Endometrial microvascular endothelial cells (primary cell): ENCODE results near the gene GLUL. TPM values are rescaled to one million over a fixed set of nuclear protein-coding genes. Genes with fewer than 3 reads are reported as not detected.
"Not testable (repeated sequence)": the region's sequence is repeated elsewhere in the genome, so short reads cannot be mapped to it uniquely, and the experiment has no call there.

Experiments
- in situ Hi-C: cut with HindIII; loops from 2 replicates; pipeline ENCODE4 v1.10.0; 2017; ENCODE audit warnings: low sequenced_read_pairs, low pct_unique_long_range_greater_than_20kb; ENCODE audit errors: inconsistent ontology term
- total RNA-seq: library from RNA; depleted of rRNA; stranded (reverse); fragments of >200 nt; gene quantifications from one replicate; pipeline ENCODE4 v1.2.3, GENCODE V29; 2015; ENCODE audit errors: inconsistent ontology term

GLUL gene
- total RNA-seq, 1 donor from 2014 or later, result 173 TPM

DNA sequence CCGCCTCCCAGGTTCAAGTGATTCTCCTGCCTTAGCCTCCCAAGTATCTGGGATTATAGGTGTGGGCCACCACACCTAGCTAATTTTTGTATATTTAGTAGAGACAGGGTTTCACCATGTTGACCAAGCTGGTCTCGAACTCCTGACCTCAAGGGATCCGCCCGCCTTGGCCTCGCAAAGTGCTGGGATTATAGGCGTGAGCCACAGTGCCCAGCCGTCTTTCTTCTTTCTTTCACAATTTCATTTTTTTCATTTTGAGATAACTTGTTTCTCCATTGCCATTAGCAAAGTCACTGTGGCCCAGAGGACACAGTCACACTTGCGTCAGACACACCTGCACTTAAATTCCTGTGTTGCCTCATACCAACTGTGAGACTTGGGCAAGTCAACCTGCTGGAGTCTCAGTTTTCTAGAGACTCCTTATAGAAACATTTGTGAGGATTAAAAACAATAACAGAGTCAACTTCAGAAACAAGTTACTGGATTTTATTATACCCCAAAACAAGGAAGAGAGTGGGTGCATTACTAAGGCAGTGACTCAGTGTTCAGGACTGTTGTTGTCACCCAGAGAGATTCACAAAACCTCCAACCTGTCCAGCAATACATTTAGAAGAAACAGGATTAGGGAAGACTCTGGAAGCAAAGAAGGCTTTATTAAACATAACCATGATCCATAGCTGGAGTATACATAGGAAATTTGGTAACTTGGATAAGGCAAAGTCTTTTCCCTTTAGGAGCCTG is 6.2 kb upstream of the GLUL start:
- in situ Hi-C loops, result no loop called here

DNA sequence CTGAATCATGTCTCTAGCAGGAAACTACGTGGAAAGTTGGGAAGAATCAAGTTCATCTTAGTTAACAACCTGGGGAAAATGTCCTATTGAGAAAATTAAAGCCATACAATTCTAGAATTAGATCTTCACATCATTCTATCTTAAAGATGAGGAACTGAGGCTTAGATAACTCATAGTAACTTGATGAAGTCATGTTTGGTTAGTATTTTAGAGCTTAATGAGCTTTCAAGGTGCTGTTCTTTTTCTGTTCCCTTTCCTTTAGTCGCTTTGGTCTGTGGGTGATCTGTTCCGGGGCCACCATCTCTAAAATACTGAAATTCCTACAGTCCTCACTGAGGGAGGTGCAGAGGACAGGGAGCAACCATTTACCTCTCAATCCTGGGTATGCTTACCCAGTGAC is 4.3 kb upstream of the GLUL start:
- in situ Hi-C loops, result no loop called here

- in situ Hi-C loops, result no loop called here
Observed at GRCh38 chr1:182394055-182394775, 2.6 kb upstream of the GLUL start.

- in situ Hi-C loops, result no loop called here
Observed at GRCh38 chr1:182392050-182393028, 749 bp upstream of the GLUL start.

DNA sequence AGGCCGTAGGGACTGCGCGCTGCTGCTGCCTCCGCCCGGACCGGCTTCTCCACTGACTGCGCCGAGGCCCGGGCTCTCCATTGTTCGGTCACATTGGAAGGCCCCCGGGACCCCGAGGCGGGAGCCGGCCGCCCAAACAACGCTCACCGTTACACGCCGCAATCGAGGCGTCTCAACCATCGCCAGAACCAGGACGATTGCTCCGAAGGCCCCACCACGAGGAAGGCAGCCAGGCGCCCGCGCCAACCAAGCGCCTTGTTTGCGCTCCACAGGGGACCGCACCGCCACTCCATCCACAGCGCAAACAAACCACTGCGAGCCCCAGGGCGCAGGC is 595 bp downstream of the GLUL start:
- in situ Hi-C loops, result no loop called here

GRCh38 chr1:182389619-182390047 is 2.0 kb downstream of the GLUL start:
- in situ Hi-C loops, result no loop called here

DNA sequence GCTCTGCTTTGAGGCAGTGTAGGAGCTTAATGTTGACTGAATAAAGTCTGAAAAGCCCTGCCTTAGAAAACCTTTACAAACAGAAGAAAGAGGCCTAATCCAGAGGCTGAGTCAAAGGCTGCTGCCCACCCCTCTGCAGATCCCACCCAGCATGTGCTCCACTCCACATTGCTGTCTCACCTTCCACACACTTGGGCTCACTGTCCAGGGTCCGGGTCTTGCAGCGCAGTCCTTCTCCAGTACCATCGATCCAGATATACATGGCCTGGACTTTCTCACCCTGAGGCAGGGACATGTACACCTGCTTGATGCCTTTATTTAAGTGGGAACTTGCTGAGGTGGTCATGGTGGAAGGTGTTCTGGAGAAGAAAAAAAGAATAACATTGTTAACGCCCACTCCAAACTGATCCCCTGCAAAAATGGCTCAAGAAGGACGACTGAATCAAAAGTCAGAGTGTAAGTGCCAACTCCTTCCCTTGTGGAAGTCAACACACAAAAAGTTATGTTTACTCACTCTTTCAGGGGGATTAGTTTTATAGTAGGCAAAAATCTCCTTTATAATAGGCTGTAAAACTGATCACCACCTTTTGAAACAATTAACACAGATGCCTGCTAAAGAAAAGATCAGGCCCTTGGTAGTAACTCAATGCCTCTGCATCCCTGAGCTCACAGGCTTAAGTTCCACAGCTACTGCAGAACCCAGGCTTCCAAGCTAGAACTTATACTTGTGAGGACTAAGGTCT is 3.0 kb downstream of the GLUL start:
- in situ Hi-C loops, result no loop called here

DNA sequence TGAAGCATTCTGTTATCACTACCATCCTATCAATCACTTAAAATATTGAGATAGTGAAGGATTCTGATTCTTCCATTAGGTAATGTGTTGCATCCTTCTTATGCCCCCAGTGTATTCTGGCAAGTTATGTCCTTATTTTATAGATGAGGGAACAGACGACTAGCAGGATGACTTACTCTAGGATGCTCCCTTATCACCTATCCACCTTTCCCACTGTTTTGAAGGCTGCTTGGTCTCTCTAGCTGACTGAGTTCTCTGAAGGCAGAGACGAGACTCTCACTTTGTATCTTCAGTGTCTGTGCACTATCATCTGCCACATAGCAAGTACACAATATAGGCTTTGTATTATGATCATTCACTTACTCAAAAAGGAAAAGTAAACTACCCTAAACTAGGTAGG is 4.0 kb downstream of the GLUL start:
- in situ Hi-C loops, result no loop called here

GRCh38 chr1:182386980-182387379 is 4.6 kb downstream of the GLUL start:
- in situ Hi-C loops, result no loop called here

DNA sequence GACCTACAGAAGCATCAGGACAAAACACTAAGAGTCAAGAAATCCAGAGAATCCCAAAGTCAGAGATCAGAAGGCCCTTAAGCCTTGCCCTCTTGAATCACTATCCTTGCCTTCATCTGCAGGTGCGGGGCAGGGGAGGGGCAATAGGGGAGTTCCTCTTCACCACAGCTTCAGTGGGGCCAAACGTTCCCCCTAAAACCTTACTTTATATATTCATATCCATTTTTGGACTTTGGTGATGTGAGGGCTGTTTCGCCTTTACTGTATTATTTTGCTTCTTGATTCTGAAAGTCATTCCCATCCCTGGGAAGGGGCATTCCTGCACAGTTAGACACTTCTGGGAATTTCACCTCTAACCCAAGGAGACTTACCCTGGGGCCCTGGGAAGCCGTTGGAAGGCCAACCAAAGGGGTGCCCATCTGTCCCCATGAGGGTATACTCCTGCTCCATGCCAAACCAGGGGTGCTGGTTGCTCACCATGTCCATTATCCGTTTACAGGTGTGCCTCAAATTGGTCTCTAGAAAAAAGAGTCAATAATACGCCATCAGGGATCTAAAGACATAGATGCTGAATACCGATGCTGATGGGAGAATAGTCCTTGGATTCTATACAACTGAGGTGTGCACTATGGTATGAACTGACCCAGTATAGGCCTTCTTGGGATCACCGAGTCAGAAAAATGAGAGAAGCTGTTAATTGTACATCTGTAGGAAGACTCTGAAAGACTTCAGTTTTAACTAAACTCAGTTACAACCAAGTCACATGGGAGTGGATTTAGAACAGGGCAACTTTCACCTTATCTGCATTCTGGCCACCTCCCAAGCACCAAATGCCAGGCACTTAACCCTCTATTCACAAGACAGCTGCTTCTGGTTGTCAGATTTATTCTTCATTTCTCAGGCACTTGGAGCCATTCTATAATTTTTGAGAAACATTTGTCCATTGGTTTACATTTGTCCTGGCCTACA is 5.4 kb downstream of the GLUL start:
- in situ Hi-C loops, result no loop called here

DNA sequence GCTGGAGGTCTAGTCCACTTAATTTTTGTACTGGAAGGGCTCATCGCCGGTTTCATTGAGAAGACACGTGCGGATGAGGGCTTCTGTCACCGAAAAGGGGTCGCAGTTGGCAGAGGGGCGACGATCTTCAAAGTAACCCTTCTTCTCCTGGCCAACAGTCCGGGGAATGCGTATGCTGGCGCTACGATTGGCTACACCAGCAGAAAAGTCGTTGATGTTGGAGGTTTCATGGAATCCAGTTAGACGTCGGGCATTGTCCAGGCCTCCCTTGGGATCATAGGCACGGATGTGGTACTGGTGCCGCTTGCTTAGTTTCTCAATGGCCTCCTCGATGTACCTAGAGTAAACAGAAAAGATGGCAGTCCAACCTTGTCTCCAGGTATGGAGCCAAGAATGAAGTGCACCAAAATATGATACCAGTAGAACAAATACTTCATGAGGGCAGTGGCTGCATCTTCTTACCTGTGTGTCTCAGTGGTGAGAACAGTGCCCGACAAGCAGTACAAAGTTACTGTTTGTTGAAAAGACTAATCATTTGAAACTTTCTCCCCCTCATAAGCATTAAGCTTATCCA is 7.1 kb downstream of the GLUL start:
- in situ Hi-C loops, result no loop called here

- in situ Hi-C loops, result no loop called here
Observed at GRCh38 chr1:182383934-182384333, 7.7 kb downstream of the GLUL start.

GRCh38 chr1:182383037-182383661 is 8.4 kb downstream of the GLUL start:
- in situ Hi-C loops, result no loop called here

DNA sequence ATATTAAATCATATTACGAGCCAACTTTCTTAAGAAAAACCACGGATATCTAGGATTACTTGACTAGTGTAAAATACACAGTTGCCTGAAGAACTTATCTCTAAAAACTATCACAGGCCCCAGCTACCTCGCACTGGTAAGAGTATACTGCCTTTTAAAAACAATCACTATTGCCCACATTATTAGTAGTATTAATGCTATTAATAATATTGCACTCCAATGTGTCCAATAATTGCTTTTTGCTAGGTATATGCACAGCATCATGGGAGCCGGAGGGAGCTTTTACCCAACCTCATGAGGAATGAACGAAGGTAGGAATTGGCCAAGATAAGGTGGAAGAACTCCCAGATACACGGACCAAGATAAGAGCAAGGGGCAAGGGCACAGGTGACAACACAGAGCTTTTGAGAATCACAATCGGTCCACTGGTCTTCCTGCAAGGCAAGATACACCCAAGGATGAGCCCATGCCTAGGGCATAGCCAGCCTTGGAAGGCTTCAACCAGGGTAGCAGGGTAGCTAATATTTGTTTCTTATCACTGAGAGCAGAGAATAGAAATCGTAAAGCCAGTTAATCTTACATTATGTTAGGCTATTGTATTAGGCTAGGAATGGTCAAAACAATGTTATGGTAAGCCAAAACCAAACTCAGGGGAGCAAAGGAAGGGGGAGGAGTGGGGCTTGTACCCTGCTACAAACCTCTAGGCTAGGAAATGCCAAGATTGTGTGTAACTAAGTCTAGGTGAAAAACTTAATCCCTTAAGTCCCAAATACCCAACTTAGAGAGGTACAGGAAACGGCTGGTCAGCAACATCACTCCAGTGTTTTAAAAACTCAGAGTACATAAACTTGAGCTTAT is 9.4 kb downstream of the GLUL start:
- in situ Hi-C loops, result no loop called here

- in situ Hi-C loops, result no loop called here
Observed at GRCh38 chr1:182380199-182380598, 11.4 kb downstream of the GLUL start.

DNA sequence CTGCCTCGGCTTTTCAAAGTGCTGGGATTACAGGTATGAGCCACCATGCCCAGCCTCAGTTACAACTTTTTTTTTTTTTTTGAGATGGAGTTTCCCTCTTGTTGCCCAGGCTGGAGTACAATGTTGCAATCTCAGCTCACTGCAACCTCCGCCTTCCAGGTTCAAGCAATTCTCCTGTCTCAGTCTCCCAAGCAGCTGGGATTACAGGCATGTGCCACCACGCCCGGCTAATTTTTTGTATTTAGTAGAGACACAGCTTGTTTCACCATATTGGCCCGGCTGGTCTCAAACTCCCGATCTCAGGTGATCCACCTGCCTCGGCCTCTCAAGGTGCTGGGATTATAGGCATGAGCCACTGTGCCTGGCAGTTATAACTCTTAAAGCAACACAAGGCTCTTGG is 11.8 kb downstream of the GLUL start:
- in situ Hi-C loops, result not testable (repeated sequence)
